Loucy (cell line): ENCODE results near the gene MAB21L4.

Source experiments
- H2AFZ ChIP-seq: fragments of 200-600 bp; sonication (generic); 2 replicates; pipeline ENCODE4 v1.6.0; 2016; ENCODE audit warnings: antibody characterized with exemption, mild to moderate bottlenecking, low read length, moderate library complexity
- H3F3A ChIP-seq: fragments of 200-600 bp; 2 replicates; pipeline ENCODE4 v1.6.0; 2016; ENCODE audit warnings: antibody characterized with exemption, low read depth, mild to moderate bottlenecking
- H3K27me3 ChIP-seq: fragments of 200-600 bp; sonication (generic); 2 replicates; pipeline ENCODE4 v1.6.1; 2014; ENCODE audit warnings: low read length, mild to moderate bottlenecking; ENCODE audit not compliant: insufficient read depth, poor library complexity, severe bottlenecking
- H3K36me3 ChIP-seq: fragments of 200-600 bp; sonication (generic); 2 replicates; pipeline ENCODE4 v1.6.1; 2016; ENCODE audit warnings: low read length; ENCODE audit not compliant: insufficient read depth
- H3K4me1 ChIP-seq: fragments of 200-600 bp; sonication (generic); 2 replicates; pipeline ENCODE4 v1.5.1; 2014; ENCODE audit warnings: low read length, mild to moderate bottlenecking; ENCODE audit not compliant: insufficient read depth, poor library complexity, severe bottlenecking
- H3K4me2 ChIP-seq: fragments of 200-600 bp; sonication (generic); 2 replicates; pipeline ENCODE4 v1.6.0; 2014; ENCODE audit warnings: antibody characterized with exemption, low read length, low read depth, mild to moderate bottlenecking; ENCODE audit not compliant: poor library complexity, severe bottlenecking
- H3K4me3 ChIP-seq: fragments of 200-600 bp; sonication (generic); 2 replicates; pipeline ENCODE4 v1.5.1; 2014; ENCODE audit warnings: low read length, mild to moderate bottlenecking, mixed read lengths; ENCODE audit not compliant: poor library complexity, severe bottlenecking
- H3K79me2 ChIP-seq: fragments of 200-600 bp; sonication (generic); 2 replicates; pipeline ENCODE4 v1.6.1; 2014; ENCODE audit warnings: low read length; ENCODE audit not compliant: insufficient read depth
- H3K9ac ChIP-seq: fragments of 200-600 bp; sonication (generic); 2 replicates; pipeline ENCODE4 v1.6.0; 2014; ENCODE audit warnings: mild to moderate bottlenecking, low read depth, low read length, moderate library complexity; ENCODE audit not compliant: poor library complexity, severe bottlenecking
- H3K9me2 ChIP-seq: fragments of 200-600 bp; sonication (generic); replicated peaks from 2 replicates; pipeline ENCODE4 v1.6.1; 2016; ENCODE audit warnings: low read depth, low read length, mixed read lengths
- H3K9me3 ChIP-seq: fragments of 200-600 bp; sonication (generic); 2 replicates; pipeline ENCODE4 v1.6.1; 2014; ENCODE audit warnings: mild to moderate bottlenecking, antibody characterized with exemption, low read length, low read depth; ENCODE audit not compliant: insufficient read depth
- H4K20me1 ChIP-seq: fragments of 200-600 bp; sonication (generic); 2 replicates; pipeline ENCODE4 v1.6.0; 2014; ENCODE audit warnings: antibody characterized with exemption, low read length, mild to moderate bottlenecking; ENCODE audit not compliant: insufficient read depth, poor library complexity, severe bottlenecking
- CTCF ChIP-seq: fragments of 200-600 bp; sonication (generic); conservative IDR thresholded peaks from 2 replicates; pipeline ENCODE4 v1.5.1; 2014; ENCODE audit warnings: mild to moderate bottlenecking, antibody characterized with exemption, low read length
- EZH2phosphoT487 ChIP-seq: fragments of 200-600 bp; IDR thresholded peaks from 2 replicates; pipeline ENCODE4 v1.6.1; 2018; ENCODE audit warnings: antibody characterized with exemption, mild to moderate bottlenecking, moderate library complexity, borderline replicate concordance

MAB21L4 gene

GRCh38 chr2:240916571-240917008 is 20.6 kb upstream of the MAB21L4 start:
- Histone ChIP-seq H3K79me2 (no peaks in the 10 kb centered on the region), H3K27me3 (no peaks in the 10 kb centered on the region), H3K4me2 (no peak overlapping the region)

GRCh38 chr2:240915526-240916341 is 19.8 kb upstream of the MAB21L4 start:
- H2AFZ ChIP-seq = no peak overlapping the region

More at GRCh38 chr2:240916571-240917008, 20.6 kb upstream of the MAB21L4 start:
- H3K9me2 ChIP-seq = no peaks in the 10 kb centered on the region
- H3K9ac ChIP-seq = no peak overlapping the region
- H4K20me1 ChIP-seq = no peaks in the 10 kb centered on the region
- H3K9me3 ChIP-seq = no peaks in the 10 kb centered on the region
- TF ChIP-seq EZH2phosphoT487 (no peak), CTCF (no peak)
- H3K4me3 ChIP-seq = no peak overlapping the region
- no peak overlapping the region for H2AFZ ChIP-seq
- H3F3A ChIP-seq = no peaks in the 10 kb centered on the region
- no peaks in the 10 kb centered on the region for H3K4me1 ChIP-seq
- H3K36me3 ChIP-seq = no peaks in the 10 kb centered on the region

GRCh38 chr2:240914645-240915525 is 18.9 kb upstream of the MAB21L4 start:
- no peaks in the 10 kb centered on the region for H3K9me3 ChIP-seq
- H3K9ac ChIP-seq = no peak overlapping the region
- no peak overlapping the region for H3K4me3 ChIP-seq
- no peak for TF ChIP-seq CTCF
- TF ChIP-seq EZH2phosphoT487 = no peak
- no peaks in the 10 kb centered on the region for H3K79me2 ChIP-seq
- H3K36me3 ChIP-seq = no peaks in the 10 kb centered on the region
- no peak overlapping the region for H2AFZ ChIP-seq
- H3K4me1 ChIP-seq = no peaks in the 10 kb centered on the region
- no peak overlapping the region for H3K4me2 ChIP-seq
- no peaks in the 10 kb centered on the region for H4K20me1 ChIP-seq
- no peaks in the 10 kb centered on the region for H3K27me3 ChIP-seq
- H3F3A ChIP-seq = no peaks in the 10 kb centered on the region
- no peaks in the 10 kb centered on the region for H3K9me2 ChIP-seq

More at GRCh38 chr2:240915526-240916341, 19.8 kb upstream of the MAB21L4 start:
- Histone ChIP-seq H3K9me3 (no peaks in the 10 kb centered on the region), H3K9ac (no peak overlapping the region), H3K9me2 (no peaks in the 10 kb centered on the region), H3K36me3 (no peaks in the 10 kb centered on the region), H3K27me3 (no peaks in the 10 kb centered on the region), H3F3A (no peaks in the 10 kb centered on the region), H3K4me2 (no peak overlapping the region), H3K4me3 (no peak overlapping the region), H3K4me1 (no peaks in the 10 kb centered on the region), H4K20me1 (no peaks in the 10 kb centered on the region), H3K79me2 (no peaks in the 10 kb centered on the region)
- no peak for TF ChIP-seq CTCF
- no peak for TF ChIP-seq EZH2phosphoT487
